K562 (cell line): ENCODE data around the gene CCR5AS.

Experiments
- ARID2 ChIP-seq: fragments of 450-650 bp; IDR thresholded peaks from 2 replicates; pipeline ENCODE4 v1.6.1; 2017; ENCODE audit warnings: antibody characterized with exemption, mild to moderate bottlenecking
- CAMTA2 ChIP-seq: fragments of 250-450 bp; sonication (Bioruptor Pico); conservative IDR thresholded peaks from 2 replicates; pipeline ENCODE4 v1.5.1; 2022
- HDAC2 ChIP-seq: fragments of 450-650 bp; IDR thresholded peaks from 2 replicates; pipeline ENCODE4 v1.6.1; 2016; ENCODE audit warnings: mild to moderate bottlenecking
- STAT5B ChIP-seq: fragments of 250-450 bp; sonication (Bioruptor Pico); IDR thresholded peaks from 2 replicates; pipeline ENCODE4 v1.8.0; 2021; ENCODE audit warnings: mild to moderate bottlenecking, inconsistent platforms
- TARDBP ChIP-seq: fragments of 450-650 bp; IDR thresholded peaks from 2 replicates; pipeline ENCODE4 v1.6.1; 2016
- TBP ChIP-seq: optimal IDR thresholded peaks from 2 replicates; pipeline ENCODE3; 2011; ENCODE audit warnings: low read depth, low read length, improper control_type of control experiment
- TOE1 ChIP-seq, 2 experiments: fragments of 450-650 bp in 1 of 2; sonication (generic) in 1 of 2; formaldehyde crosslinking in 1 of 2; IDR thresholded peaks; 2 replicates each; pipeline versions ENCODE4 v1.7.1 to v1.8.0; 2016 to 2022; ENCODE audit warnings: borderline replicate concordance in 2 of 2, mild to moderate bottlenecking in 2 of 2, antibody characterized with exemption in 1 of 2, inconsistent platforms in 1 of 2, low read depth in 1 of 2, missing genetic modification reagents in 1 of 2, moderate library complexity in 1 of 2
- ZFP1 ChIP-seq: fragments of 450-650 bp; formaldehyde crosslinking; IDR thresholded peaks from 2 replicates; pipeline ENCODE4 v1.4.0; 2020; ENCODE audit warnings: mild to moderate bottlenecking, mixed read lengths
- ZNF384 ChIP-seq: IDR thresholded peaks from 2 replicates; pipeline ENCODE4 v1.6.1; 2012; ENCODE audit warnings: low read depth, low read length, improper control_type of control experiment
- ZNF584 ChIP-seq: fragments of 200-800 bp; sonication (Bioruptor generic); IDR thresholded peaks from 2 replicates; pipeline ENCODE4 v1.6.1; 2016; ENCODE audit warnings: low read depth, mild to moderate bottlenecking, missing genetic modification characterization, missing compliant biosample characterization
- ZSCAN29 ChIP-seq: fragments of 450-650 bp; IDR thresholded peaks from 2 replicates; pipeline ENCODE4 v1.6.1; 2017
- TF ChIP-seq, protein P1 (sequence below): IDR thresholded peaks from 3 replicates; pipeline ENCODE4 v1.6.1; 2011; ENCODE audit warnings: borderline replicate concordance, mild to moderate bottlenecking, moderate library complexity; ENCODE audit not compliant: insufficient read length; ENCODE audit errors: extremely low read depth
- TF ChIP-seq, protein P2 (sequence below): fragments of 200-800 bp; sonication (Bioruptor generic); IDR thresholded peaks from 2 replicates; pipeline ENCODE4 v1.6.1; 2017; ENCODE audit warnings: missing genetic modification characterization, missing compliant biosample characterization
- TF ChIP-seq, protein P3 (sequence below), 2 experiments: fragments of 450-650 bp in 1 of 2; sonication (generic) in 1 of 2; formaldehyde crosslinking in 1 of 2; IDR thresholded peaks; 2 replicates each; pipeline versions ENCODE4 v1.7.1 to v1.9.0; 2016 to 2022; ENCODE audit warnings: inconsistent platforms in 1 of 2, mild to moderate bottlenecking in 1 of 2, missing genetic modification reagents in 1 of 2

The CCR5AS gene

GRCh38 chr3:46405301-46406019 is 1.4 kb downstream of the CCR5AS start (continued):
- TF ChIP-seq, protein P1, sequence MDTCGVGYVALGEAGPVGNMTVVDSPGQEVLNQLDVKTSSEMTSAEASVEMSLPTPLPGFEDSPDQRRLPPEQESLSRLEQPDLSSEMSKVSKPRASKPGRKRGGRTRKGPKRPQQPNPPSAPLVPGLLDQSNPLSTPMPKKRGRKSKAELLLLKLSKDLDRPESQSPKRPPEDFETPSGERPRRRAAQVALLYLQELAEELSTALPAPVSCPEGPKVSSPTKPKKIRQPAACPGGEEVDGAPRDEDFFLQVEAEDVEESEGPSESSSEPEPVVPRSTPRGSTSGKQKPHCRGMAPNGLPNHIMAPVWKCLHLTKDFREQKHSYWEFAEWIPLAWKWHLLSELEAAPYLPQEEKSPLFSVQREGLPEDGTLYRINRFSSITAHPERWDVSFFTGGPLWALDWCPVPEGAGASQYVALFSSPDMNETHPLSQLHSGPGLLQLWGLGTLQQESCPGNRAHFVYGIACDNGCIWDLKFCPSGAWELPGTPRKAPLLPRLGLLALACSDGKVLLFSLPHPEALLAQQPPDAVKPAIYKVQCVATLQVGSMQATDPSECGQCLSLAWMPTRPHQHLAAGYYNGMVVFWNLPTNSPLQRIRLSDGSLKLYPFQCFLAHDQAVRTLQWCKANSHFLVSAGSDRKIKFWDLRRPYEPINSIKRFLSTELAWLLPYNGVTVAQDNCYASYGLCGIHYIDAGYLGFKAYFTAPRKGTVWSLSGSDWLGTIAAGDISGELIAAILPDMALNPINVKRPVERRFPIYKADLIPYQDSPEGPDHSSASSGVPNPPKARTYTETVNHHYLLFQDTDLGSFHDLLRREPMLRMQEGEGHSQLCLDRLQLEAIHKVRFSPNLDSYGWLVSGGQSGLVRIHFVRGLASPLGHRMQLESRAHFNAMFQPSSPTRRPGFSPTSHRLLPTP: no peak
- TF ChIP-seq, protein P2, sequence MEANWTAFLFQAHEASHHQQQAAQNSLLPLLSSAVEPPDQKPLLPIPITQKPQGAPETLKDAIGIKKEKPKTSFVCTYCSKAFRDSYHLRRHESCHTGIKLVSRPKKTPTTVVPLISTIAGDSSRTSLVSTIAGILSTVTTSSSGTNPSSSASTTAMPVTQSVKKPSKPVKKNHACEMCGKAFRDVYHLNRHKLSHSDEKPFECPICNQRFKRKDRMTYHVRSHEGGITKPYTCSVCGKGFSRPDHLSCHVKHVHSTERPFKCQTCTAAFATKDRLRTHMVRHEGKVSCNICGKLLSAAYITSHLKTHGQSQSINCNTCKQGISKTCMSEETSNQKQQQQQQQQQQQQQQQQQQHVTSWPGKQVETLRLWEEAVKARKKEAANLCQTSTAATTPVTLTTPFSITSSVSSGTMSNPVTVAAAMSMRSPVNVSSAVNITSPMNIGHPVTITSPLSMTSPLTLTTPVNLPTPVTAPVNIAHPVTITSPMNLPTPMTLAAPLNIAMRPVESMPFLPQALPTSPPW (CRISPR knock-in tag): no peak; the same call in 1 of the 2 replicates
- TF ChIP-seq, protein P3, sequence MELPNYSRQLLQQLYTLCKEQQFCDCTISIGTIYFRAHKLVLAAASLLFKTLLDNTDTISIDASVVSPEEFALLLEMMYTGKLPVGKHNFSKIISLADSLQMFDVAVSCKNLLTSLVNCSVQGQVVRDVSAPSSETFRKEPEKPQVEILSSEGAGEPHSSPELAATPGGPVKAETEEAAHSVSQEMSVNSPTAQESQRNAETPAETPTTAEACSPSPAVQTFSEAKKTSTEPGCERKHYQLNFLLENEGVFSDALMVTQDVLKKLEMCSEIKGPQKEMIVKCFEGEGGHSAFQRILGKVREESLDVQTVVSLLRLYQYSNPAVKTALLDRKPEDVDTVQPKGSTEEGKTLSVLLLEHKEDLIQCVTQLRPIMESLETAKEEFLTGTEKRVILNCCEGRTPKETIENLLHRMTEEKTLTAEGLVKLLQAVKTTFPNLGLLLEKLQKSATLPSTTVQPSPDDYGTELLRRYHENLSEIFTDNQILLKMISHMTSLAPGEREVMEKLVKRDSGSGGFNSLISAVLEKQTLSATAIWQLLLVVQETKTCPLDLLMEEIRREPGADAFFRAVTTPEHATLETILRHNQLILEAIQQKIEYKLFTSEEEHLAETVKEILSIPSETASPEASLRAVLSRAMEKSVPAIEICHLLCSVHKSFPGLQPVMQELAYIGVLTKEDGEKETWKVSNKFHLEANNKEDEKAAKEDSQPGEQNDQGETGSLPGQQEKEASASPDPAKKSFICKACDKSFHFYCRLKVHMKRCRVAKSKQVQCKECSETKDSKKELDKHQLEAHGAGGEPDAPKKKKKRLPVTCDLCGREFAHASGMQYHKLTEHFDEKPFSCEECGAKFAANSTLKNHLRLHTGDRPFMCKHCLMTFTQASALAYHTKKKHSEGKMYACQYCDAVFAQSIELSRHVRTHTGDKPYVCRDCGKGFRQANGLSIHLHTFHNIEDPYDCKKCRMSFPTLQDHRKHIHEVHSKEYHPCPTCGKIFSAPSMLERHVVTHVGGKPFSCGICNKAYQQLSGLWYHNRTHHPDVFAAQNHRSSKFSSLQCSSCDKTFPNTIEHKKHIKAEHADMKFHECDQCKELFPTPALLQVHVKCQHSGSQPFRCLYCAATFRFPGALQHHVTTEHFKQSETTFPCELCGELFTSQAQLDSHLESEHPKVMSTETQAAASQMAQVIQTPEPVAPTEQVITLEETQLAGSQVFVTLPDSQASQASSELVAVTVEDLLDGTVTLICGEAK (IDR thresholded peaks at IDR 0.05): 0 out of 2 replicates have a peak, but pooled peaks have one; percentile 20
- TF ChIP-seq, protein P3 (CRISPR knock-in tag; IDR thresholded peaks at IDR 0.05): no peak
- TF ChIP-seq ZNF384 (peak; percentile 39; the same call in 1 of the 2 replicates), CAMTA2 (CRISPR knock-in tag) (no peak), TOE1 (IDR thresholded peaks at IDR 0.05; ENCODE audit: borderline replicate concordance) (no peak), TOE1 (CRISPR knock-in tag; IDR thresholded peaks at IDR 0.05; ENCODE audit: borderline replicate concordance, low read depth) (no peak), ZNF584 (CRISPR knock-in tag) (peak; percentile 47; the same call in 1 of the 2 replicates), TARDBP (0 out of 2 replicates have a peak, but pooled peaks have one; percentile 49), ZSCAN29 (no peak), TBP (no peak), ZFP1 (CRISPR knock-in tag) (no peak), STAT5B (no peak), HDAC2 (no peak), ARID2 (no peak)
